ENCODE results near the gene FGF6.

The FGF6 gene

DNA sequence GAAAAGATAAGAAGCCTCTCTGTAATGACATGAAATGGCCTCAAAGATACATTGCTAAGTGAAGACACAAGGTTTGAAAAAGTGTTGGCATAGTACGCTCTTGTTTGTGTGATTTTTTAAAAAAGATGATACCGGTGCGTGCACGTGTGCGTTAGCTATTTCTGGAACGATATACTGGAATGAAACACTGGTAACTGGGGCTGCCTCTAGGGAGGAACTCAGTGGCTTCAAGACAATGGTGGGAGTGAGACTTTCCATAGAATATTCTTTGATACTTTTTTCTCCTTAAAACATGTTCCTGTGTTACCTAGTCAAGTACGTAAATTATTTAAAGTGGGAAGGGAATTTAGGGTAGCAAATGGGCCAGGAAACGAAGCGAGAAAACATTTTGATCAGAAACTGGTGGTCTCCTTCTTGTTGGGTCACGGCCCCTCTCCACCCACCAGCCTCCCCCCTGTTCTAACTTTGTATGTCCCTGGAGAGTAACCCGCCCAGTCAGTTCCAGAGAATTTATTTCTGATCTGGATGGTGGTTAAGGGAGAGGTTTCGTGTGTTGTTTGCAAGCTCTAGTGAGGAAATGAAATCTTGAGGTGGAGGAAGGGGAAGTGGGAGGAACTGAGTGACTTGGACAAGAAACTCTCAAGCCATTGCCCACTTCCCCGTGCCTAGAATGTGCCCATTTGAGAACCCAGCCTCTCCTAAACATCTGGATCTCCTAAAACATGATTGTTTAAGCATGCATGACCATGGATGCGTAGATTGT, 6.6 kb downstream of the FGF6 start:
- TF ChIP-seq, protein P1, sequence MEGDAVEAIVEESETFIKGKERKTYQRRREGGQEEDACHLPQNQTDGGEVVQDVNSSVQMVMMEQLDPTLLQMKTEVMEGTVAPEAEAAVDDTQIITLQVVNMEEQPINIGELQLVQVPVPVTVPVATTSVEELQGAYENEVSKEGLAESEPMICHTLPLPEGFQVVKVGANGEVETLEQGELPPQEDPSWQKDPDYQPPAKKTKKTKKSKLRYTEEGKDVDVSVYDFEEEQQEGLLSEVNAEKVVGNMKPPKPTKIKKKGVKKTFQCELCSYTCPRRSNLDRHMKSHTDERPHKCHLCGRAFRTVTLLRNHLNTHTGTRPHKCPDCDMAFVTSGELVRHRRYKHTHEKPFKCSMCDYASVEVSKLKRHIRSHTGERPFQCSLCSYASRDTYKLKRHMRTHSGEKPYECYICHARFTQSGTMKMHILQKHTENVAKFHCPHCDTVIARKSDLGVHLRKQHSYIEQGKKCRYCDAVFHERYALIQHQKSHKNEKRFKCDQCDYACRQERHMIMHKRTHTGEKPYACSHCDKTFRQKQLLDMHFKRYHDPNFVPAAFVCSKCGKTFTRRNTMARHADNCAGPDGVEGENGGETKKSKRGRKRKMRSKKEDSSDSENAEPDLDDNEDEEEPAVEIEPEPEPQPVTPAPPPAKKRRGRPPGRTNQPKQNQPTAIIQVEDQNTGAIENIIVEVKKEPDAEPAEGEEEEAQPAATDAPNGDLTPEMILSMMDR (IDR thresholded peaks at IDR 0.05; ENCODE audit: low read depth, low read length) = no peak
- no peak for DNase-seq (ENCODE audit: extremely low read depth, low read depth)

DNA sequence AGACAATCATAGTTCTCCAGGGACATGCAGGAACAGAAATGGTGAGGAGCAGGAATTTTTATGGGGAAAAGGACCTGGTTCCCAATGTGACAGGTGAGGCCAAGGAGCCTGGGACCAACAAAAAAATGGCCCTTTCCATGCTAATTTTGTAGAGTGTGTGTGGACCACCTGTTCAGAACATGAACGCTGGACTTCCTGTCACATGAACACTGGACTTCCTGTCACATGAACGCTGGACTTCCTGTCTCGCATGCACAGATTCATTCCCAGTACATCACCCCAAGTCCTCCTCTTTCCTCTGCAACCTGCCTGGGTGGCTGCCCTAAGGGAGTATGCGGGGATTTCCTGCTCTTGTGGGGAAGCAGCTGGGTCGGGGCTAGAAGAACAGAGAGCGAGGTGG, 10.1 kb downstream of the FGF6 start:
- DNase-seq (ENCODE audit: extremely low read depth, low read depth) = no peak
- TF ChIP-seq, protein P1 (IDR thresholded peaks at IDR 0.05; ENCODE audit: low read depth, low read length) = no peak

DNA sequence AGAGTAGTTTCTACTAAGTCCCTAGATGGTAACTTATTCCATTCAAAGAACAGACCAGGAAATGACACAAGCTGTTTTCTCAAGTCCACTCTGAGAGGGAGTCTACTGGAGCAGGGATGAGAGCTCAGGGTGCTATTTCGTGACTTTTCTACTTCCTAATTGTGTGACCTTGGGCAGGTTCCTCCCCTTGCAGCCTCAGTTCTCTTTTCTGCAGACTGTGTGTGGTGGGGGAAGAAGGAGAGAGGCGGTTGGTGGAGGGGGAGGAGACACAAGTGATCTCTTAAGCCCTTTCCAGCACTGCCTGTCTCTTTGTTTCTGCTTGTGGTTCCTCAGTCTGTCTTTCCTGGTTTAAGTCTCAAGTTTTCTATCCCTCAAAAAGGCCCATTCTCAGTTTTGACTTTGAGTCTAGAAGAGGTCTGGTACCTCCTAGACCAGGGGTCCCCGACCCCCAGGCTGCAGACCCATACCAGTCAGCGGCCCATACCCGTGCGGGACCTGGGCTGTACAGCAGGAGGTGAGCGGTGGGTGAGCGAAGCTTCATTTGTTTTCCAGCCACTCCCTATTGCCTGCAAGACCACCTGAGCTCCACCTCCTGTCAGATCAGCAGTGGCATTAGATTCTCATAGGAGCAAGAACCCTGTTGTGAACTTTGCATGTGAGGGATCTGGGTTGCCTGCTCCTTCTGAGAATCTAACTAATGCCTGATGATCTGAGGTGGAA, 10.7 kb downstream of the FGF6 start:
- DNase-seq (ENCODE audit: extremely low read depth, low read depth) = no peak
- TF ChIP-seq, protein P1 (IDR thresholded peaks at IDR 0.05; ENCODE audit: low read depth, low read length) = no peak

DNA sequence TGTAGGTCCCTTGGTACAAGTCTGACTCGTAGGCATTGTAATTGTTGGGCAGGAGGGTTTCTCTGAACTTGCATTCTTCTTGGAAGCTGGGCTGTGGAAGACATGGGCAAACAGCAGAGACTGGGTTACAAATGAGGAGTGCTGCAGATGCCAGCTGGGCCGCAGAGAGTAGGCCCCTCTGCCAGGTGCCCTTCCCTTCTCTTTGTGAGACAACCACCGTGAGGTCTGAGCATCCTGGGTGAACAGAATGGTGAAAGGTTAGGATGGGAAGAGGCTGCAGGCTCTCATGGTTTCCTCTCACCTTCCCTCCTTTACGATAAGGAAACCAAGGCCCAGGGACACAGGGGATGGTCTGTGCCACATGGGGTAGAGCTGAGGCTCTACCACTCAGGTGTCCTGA, 11.3 kb downstream of the FGF6 start:
- TF ChIP-seq, protein P1 (IDR thresholded peaks at IDR 0.05; ENCODE audit: low read depth, low read length) = no peak
- DNase-seq (ENCODE audit: extremely low read depth, low read depth) = no peak

DNA sequence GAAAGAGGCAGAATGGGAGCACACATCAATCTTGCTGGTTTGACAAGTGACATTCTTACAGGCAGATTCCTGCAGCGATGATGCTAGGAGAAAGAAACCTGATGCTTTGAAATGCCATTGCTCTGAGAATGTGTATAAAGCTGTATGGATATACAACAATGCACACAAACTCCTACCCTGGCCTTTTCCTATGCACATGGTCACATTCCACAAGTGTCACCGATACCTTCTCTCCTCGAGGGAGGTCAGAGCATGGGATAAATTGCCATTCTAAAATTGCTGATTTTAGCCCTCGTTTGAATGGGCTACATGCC, 11.9 kb downstream of the FGF6 start:
- TF ChIP-seq, protein P1 (IDR thresholded peaks at IDR 0.05; ENCODE audit: low read depth, low read length) = no peak
- DNase-seq (ENCODE audit: extremely low read depth, low read depth) = no peak

DNA sequence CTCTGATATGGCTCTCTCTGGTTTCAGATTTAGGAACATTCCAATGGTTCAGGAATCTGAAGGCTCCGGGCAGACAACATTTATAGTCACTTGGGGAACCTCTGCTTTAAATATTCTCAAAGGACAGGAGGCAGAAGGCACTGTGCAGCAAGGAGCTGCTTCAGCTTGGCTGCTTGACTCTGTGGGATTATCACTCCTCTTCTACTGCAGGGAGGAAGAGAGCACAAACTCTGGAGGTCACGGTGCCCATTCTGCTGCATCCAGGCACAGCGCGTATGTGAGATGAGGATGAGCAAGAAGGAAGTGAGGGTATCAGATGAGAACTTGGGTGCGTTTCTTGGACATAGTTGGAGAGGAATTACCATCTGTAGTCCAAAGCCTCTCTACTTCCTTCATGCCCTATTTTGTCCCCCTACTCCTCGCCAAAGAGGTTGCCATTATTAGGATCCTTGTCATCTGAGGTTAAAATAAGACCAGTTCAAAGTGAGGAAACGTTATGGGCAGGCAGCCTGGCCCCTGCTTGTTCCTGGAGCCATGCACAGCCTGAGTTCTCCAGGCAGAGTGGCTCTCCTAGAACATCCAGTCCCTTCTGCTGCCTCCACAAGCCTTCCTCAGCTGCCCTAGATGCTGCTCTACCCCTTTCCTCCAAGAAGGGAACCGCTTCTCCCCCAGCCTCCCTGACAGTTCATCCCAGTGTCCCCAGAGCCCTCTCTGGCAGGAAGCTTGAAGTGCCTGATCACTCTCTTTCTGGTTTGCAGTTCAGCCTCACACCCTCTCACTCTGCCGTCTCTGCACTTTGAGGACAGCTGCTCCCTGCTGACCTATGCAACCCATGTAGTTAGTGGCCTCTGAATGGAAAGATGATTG, 12.5 kb downstream of the FGF6 start:
- TF ChIP-seq, protein P1 (IDR thresholded peaks at IDR 0.05; ENCODE audit: low read depth, low read length) = no peak
- no peak for DNase-seq (ENCODE audit: extremely low read depth, low read depth)

DNA sequence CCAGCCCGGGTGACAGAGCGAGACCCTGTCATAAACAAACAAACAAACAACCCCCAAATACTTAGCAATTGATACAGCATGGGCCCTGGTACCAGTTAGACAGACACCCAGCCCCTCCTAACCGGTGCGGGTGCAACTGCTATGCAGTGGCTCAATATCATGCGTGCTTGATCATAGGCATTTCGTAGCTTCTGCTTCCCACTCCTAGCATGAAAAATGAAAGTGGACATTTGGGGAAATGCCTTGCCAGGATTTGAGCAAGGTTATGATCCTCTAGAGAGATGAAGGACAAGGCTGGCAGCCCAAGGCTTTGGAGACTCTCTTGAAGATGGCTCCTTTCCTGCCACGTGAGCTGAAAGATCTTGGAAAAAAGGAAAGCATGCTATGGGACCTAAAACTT, 13.7 kb downstream of the FGF6 start:
- no peak for DNase-seq (ENCODE audit: extremely low read depth, low read depth)
- TF ChIP-seq, protein P1 (IDR thresholded peaks at IDR 0.05; ENCODE audit: low read depth, low read length) = no peak

Data from AG09319 (cell line).